HEK293 (cell line): ENCODE results near the gene GPN3.

Experiments used
- AEBP2 ChIP-seq: fragments of 450-650 bp; formaldehyde crosslinking; IDR thresholded peaks from 2 replicates; pipeline ENCODE4 v1.5.1; 2016; ENCODE audit warnings: missing biosample characterization, missing genetic modification characterization, borderline replicate concordance
- BCL11A ChIP-seq: fragments of 450-650 bp; formaldehyde crosslinking; IDR thresholded peaks from 2 replicates; pipeline ENCODE4 v1.5.1; 2016; ENCODE audit warnings: low read depth, missing biosample characterization, missing genetic modification characterization
- FEZF1 ChIP-seq: fragments of 450-650 bp; formaldehyde crosslinking; IDR thresholded peaks from 2 replicates; pipeline ENCODE4 v1.5.1; 2016; ENCODE audit warnings: missing biosample characterization, missing genetic modification characterization
- MEIS1 ChIP-seq: sonication (generic); formaldehyde crosslinking; IDR thresholded peaks from 2 replicates; pipeline ENCODE4 v1.8.1; 2022; ENCODE audit warnings: missing genetic modification reagents, mild to moderate bottlenecking, borderline replicate concordance
- PBX3 ChIP-seq: sonication (generic); formaldehyde crosslinking; IDR thresholded peaks from 2 replicates; pipeline ENCODE4 v1.8.1; 2022; ENCODE audit warnings: mild to moderate bottlenecking, moderate library complexity, missing genetic modification reagents
- SP7 ChIP-seq: fragments of 450-650 bp; formaldehyde crosslinking; IDR thresholded peaks from 2 replicates; pipeline ENCODE4 v1.5.1; 2016; ENCODE audit warnings: missing biosample characterization, missing genetic modification characterization
- ZBTB49 ChIP-seq: fragments of 450-650 bp; formaldehyde crosslinking; IDR thresholded peaks from 2 replicates; pipeline ENCODE4 v1.5.1; 2016; ENCODE audit warnings: missing biosample characterization, missing genetic modification characterization, low read depth
- ZBTB8A ChIP-seq: fragments of 450-650 bp; formaldehyde crosslinking; IDR thresholded peaks from 2 replicates; pipeline ENCODE4 v1.5.1; 2016; ENCODE audit warnings: missing biosample characterization, missing genetic modification characterization
- ZNF10 ChIP-seq: fragments of 450-650 bp; formaldehyde crosslinking; IDR thresholded peaks from 2 replicates; pipeline ENCODE4 v1.5.1; 2017; ENCODE audit warnings: missing biosample characterization, missing genetic modification characterization
- ZNF132 ChIP-seq: fragments of 450-650 bp; formaldehyde crosslinking; IDR thresholded peaks from 2 replicates; pipeline ENCODE4 v1.5.1; 2017; ENCODE audit warnings: missing biosample characterization, missing genetic modification characterization, borderline replicate concordance
- ZNF133 ChIP-seq: fragments of 450-650 bp; formaldehyde crosslinking; IDR thresholded peaks from 2 replicates; pipeline ENCODE4 v1.5.1; 2016; ENCODE audit warnings: missing biosample characterization, missing genetic modification characterization
- ZNF214 ChIP-seq: fragments of 450-650 bp; formaldehyde crosslinking; IDR thresholded peaks from 2 replicates; pipeline ENCODE4 v1.5.1; 2017; ENCODE audit warnings: missing biosample characterization, mild to moderate bottlenecking, missing genetic modification characterization, borderline replicate concordance
- ZNF248 ChIP-seq: fragments of 450-650 bp; formaldehyde crosslinking; IDR thresholded peaks from 2 replicates; pipeline ENCODE4 v1.5.1; 2017; ENCODE audit warnings: missing biosample characterization, missing genetic modification characterization
- ZNF311 ChIP-seq: fragments of 450-650 bp; formaldehyde crosslinking; IDR thresholded peaks from 2 replicates; pipeline ENCODE4 v1.5.1; 2017; ENCODE audit warnings: missing biosample characterization, missing genetic modification characterization, borderline replicate concordance
- ZNF362 ChIP-seq: fragments of 450-650 bp; formaldehyde crosslinking; IDR thresholded peaks from 2 replicates; pipeline ENCODE4 v1.5.1; 2016; ENCODE audit warnings: missing biosample characterization, missing genetic modification characterization
- ZNF366 ChIP-seq: fragments of 450-650 bp; formaldehyde crosslinking; conservative IDR thresholded peaks from 2 replicates; pipeline ENCODE4 v1.5.1; 2016; ENCODE audit warnings: missing biosample characterization, missing genetic modification characterization
- ZNF488 ChIP-seq: fragments of 450-650 bp; formaldehyde crosslinking; IDR thresholded peaks from 2 replicates; pipeline ENCODE4 v1.5.1; 2016; ENCODE audit warnings: missing biosample characterization, missing genetic modification characterization
- ZNF501 ChIP-seq: fragments of 450-650 bp; formaldehyde crosslinking; IDR thresholded peaks from 2 replicates; pipeline ENCODE4 v1.5.1; 2016; ENCODE audit warnings: missing biosample characterization, missing genetic modification characterization
- ZNF548 ChIP-seq: fragments of 450-650 bp; formaldehyde crosslinking; IDR thresholded peaks from 2 replicates; pipeline ENCODE4 v1.5.1; 2016; ENCODE audit warnings: missing biosample characterization, missing genetic modification characterization
- ZNF549 ChIP-seq: fragments of 450-650 bp; IDR thresholded peaks from 2 replicates; pipeline ENCODE4 v1.5.1; 2018; ENCODE audit warnings: missing biosample characterization, missing genetic modification characterization, mild to moderate bottlenecking, inconsistent platforms, moderate library complexity
- ZNF626 ChIP-seq: fragments of 450-650 bp; sonication (Bioruptor Pico); formaldehyde crosslinking; IDR thresholded peaks from 2 replicates; pipeline ENCODE4 v1.5.1; 2018; ENCODE audit warnings: missing biosample characterization, missing genetic modification characterization, inconsistent platforms
- ZNF707 ChIP-seq: fragments of 450-650 bp; formaldehyde crosslinking; IDR thresholded peaks from 2 replicates; pipeline ENCODE4 v1.5.1; 2016; ENCODE audit warnings: missing biosample characterization, missing genetic modification characterization
- TF ChIP-seq, protein P1 (sequence below): fragments of 450-650 bp; formaldehyde crosslinking; IDR thresholded peaks from 2 replicates; pipeline ENCODE4 v1.5.1; 2016; ENCODE audit warnings: missing biosample characterization, missing genetic modification characterization
- TF ChIP-seq, protein P2 (sequence below): fragments of 450-650 bp; formaldehyde crosslinking; IDR thresholded peaks from 2 replicates; pipeline ENCODE4 v1.5.1; 2016; ENCODE audit warnings: missing biosample characterization, missing genetic modification characterization

The GPN3 gene

GRCh38 chr12:110468214-110469048 is at the start of gene GPN3, which contains the start of gene FAM216A (continued):
- no peak for TF ChIP-seq ZNF362 (tag by site-specific recombination)
- TF ChIP-seq SP7 (tag by site-specific recombination), result peak; percentile 83
- no peak for TF ChIP-seq ZNF10 (tag by site-specific recombination)
- no peak for TF ChIP-seq ZNF549
- no peak for TF ChIP-seq ZNF133 (tag by site-specific recombination)
- TF ChIP-seq ZBTB49, result no peak
- TF ChIP-seq, protein P1, sequence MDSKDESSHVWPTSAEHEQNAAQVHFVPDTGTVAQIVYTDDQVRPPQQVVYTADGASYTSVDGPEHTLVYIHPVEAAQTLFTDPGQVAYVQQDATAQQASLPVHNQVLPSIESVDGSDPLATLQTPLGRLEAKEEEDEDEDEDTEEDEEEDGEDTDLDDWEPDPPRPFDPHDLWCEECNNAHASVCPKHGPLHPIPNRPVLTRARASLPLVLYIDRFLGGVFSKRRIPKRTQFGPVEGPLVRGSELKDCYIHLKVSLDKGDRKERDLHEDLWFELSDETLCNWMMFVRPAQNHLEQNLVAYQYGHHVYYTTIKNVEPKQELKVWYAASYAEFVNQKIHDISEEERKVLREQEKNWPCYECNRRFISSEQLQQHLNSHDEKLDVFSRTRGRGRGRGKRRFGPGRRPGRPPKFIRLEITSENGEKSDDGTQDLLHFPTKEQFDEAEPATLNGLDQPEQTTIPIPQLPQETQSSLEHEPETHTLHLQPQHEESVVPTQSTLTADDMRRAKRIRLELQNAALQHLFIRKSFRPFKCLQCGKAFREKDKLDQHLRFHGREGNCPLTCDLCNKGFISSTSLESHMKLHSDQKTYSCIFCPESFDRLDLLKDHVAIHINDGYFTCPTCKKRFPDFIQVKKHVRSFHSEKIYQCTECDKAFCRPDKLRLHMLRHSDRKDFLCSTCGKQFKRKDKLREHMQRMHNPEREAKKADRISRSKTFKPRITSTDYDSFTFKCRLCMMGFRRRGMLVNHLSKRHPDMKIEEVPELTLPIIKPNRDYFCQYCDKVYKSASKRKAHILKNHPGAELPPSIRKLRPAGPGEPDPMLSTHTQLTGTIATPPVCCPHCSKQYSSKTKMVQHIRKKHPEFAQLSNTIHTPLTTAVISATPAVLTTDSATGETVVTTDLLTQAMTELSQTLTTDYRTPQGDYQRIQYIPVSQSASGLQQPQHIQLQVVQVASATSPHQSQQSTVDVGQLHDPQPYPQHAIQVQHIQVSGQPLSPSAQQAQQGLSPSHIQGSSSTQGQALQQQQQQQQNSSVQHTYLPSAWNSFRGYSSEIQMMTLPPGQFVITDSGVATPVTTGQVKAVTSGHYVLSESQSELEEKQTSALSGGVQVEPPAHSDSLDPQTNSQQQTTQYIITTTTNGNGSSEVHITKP (tag by site-specific recombination), result peak; percentile 38; the same call in 1 of the 2 replicates
- peak; percentile 88 for TF ChIP-seq ZBTB8A
- TF ChIP-seq MEIS1 (CRISPR knock-in tag), result no peak
- TF ChIP-seq BCL11A (tag by site-specific recombination), result peak; percentile 67
- TF ChIP-seq ZNF248, result no peak
- TF ChIP-seq ZNF501, result peak; percentile 54; the same call in 1 of the 2 replicates
- TF ChIP-seq ZNF626 (tag by site-specific recombination), result no peak; the same call in 1 of the 2 replicates
- no peak for TF ChIP-seq ZNF214 (tag by site-specific recombination)
- TF ChIP-seq ZNF132 (tag by site-specific recombination), result no peak
- TF ChIP-seq ZNF366, result 0 out of 2 replicates have a peak, but pooled peaks have one; percentile 16
- no peak for TF ChIP-seq FEZF1 (tag by site-specific recombination)
- no peak for TF ChIP-seq ZNF707
- TF ChIP-seq ZNF548 (tag by site-specific recombination), result no peak
- TF ChIP-seq ZNF311 (tag by site-specific recombination), result no peak
- TF ChIP-seq PBX3, result peak; percentile 57; the same call in 1 of the 2 replicates
- TF ChIP-seq ZNF488 (tag by site-specific recombination), result no peak
- TF ChIP-seq, protein P2, sequence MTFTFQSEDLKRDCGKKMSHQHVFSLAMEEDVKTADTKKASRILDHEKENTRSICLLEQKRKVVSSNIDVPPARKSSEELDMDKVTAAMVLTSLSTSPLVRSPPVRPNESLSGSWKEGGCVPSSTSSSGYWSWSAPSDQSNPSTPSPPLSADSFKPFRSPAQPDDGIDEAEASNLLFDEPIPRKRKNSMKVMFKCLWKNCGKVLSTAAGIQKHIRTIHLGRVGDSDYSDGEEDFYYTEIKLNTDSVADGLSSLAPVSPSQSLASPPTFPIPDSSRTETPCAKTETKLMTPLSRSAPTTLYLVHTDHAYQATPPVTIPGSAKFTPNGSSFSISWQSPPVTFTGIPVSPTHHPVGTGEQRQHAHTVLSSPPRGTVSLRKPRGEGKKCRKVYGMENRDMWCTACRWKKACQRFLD (tag by site-specific recombination), result no peak
- TF ChIP-seq AEBP2 (tag by site-specific recombination), result no peak
